HG02763 (cell line): Measurements from ENCODE around the gene CHAMP1.
"Not testable (repeated sequence)": the region's sequence is repeated elsewhere in the genome, so short reads cannot be mapped to it uniquely, and the experiment has no call there.

Experiments used
- ATAC-seq: cut with Tn5 transposase; IDR thresholded peaks from one replicate; pipeline ENCODE4 v1.9.1; 2021; ENCODE audit warnings: mild to moderate bottlenecking, moderate library complexity; ENCODE audit not compliant: unreplicated experiment

The CHAMP1 gene

DNA sequence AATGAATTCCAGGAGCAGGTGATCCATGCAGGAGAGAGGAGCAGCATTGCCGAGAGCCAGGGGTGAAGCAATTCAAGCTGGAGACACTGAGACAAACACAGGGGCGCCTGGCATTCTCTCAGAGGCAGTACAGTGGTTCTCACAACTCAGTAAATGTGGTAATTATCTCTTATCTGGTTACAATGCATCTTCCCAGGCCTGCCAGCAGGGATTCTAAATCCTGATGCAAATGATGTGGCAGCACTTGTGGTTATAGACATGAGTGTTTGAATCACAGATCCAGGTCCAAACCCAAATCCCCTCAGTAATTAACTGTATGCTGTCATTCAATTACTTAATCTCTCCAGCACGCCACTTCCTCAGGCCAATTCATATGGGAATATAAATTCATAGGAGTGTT, 19.6 kb downstream of the CHAMP1 start:
- not testable (repeated sequence) for ATAC-seq

DNA sequence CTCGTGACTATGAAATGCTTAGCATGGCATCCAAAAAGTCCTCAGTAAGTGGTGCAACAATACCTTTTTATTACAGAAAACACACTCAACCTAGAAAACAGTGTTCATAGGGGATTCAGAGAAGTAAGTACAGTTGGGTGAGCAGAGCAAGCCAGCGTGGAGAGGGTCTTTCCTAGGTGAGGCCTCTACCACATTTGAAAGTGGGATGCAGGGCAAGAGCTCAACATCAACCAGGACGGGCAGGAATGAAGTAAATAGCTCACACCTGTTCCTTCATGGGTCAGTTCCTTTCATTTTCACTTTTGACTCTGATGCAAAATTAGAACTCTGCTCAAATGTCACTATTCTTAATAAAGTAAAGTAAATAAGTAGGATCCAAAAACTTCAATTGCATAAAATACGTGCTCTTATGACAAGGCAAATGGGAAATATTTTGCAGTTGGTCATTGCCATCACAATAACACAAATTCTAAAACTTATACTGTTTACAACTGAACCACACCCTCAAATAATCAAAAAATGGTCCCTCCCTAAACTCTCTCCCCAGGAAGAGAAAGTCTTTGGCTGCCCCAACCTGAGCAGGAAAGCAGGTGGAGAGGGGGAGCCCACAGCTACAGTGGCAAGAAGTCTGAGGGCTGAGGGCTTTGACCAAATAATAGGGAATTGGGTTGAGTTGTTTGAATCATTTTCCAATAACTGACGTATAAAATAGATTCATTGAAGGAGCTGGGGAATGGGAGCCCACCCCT, 20.2 kb downstream of the CHAMP1 start:
- no peak for ATAC-seq

DNA sequence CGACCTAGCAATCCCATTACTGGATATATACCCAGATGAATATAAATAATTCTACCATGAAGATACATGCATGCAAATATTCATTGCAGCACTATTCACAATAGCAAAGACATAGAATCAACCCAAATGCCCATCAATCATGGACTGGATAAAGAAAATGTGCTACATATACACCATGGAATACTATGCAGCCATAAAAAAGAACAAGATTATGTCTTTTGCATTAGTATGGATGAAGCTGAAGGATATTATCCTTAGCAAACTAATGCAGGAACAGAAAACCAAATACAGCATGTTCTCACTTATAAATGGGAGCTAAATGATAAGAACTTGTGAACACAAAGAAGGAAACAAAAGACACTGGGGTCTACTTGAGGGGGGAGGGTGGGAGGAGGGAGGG, 22.2 kb downstream of the CHAMP1 start:
- ATAC-seq = not testable (repeated sequence)

DNA sequence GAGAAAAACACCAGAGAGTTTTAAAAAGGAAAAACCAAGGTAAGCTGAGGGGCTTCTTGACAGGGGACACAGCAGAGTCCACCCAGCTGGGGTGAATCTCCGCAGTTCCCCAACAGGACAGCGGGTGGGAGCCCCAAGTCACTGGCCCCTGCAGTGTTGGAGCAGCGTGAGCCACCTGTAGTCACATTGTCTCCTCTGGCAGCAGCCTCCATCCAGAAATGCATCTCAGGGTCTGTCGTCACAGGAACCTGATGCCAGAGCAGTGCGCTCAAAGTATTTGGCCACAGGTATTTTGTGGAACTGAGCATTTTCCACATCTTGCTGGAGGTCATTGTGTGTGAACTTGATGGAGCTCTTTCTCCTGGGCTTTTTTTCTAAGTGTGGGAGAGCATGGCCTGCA, 24.7 kb downstream of the CHAMP1 start:
- ATAC-seq = no peak

DNA sequence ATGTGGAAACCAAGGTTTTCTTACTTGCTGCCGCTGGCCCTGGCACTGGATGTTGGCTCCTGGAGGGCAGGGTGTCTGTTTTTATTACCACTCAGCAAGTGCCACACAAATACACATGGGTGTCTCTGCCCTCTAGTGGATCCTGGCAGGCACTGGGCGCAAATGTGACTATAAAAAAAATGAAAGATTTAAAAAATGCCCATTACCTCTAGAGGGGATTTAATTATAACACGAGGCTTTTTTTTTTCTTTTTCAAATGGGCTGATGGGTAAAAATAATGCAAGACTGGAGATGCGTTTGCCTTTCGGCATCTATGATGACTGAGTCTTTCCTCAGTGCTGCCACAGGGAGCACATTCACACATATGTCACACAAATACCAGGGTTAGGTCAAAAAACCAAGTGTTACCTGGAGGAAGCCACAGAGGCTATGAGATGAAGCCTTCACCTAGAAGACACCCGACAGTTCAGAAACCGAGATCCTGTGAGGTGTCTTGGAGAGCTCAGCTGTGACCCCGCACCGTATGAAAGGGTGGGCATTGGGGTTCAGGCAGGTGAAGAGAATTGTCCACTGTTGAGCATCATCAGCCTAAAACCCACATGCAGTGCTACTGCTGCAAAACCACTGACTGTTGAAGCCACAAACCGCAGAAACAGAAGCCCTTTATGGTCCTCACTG, 25.7 kb downstream of the CHAMP1 start:
- no peak for ATAC-seq

DNA sequence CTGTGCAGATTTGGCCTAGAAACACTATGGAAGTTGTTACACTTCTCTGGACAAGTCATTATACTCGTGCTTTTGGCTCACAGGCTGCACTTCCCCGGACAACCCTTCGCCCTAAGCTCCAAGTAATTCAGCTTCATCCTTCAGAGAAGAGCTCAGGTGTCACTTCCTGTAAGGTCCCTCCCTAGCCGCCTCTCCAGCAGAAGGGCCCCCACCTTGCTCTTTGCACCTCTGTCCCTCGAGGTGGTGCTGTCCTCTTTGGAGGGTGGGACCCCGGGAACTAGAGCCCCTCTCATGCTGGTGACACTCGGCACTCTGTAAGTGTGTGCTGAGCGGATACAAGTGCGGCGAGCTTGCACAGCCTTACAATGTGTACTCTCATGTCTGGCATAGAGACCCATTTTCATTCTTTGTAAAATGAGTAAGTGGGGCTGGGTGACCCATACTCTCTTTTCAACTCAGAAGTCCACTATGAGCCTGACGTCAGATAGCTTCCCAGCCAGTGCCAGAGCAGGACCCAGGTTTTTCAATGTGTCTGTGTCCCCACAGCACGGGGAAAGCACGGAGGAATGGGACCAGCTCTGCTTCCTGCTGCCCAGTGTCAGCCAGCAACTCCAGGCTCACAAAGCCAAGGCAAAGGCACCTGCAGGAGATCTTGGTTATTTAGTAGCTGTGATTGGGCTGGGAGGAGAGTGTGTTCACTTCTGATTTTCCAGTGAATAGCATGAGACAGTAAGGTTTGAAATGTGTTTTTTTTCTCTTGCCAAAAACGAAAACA, 26.9 kb downstream of the CHAMP1 start:
- no peak for ATAC-seq

DNA sequence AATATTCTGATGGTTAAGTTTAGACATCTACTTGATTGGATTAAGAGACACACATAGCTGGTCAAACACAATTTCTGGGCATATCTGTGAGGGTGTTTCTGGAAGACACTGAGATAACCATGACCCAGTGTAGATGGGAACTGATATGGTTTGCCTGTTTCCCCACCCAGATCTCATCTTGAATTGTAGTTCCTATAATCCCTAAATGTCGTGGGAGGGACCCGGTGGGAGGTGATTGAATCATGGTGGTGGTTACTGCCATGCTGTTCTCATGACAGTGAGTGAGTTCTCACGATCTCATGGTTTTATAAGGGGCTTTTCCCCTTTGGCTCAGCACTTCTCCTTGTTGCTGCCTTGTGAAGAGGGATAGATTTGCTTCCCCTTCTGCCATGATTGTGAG, 33.0 kb downstream of the CHAMP1 start:
- ATAC-seq = not testable (repeated sequence)

DNA sequence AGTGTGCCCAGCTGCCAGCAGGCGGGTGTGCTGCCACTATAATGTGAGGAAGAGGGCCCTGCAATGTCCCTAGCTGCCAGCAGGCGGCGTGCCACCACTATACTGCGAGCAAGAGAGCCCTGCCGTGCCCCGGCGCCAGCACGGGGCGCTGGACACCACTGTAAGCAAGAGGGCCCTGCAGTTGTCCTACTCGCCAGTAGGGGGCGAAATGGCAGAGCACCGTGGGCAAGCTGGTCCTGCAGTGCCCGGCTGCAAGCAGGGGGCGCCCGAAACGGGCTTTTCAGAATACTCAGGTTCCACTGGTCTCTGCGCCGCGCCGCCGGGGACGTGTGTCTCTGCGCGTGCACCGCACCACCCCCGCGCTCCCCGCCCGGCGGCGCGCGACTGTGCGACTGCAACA, 38.5 kb downstream of the CHAMP1 start:
- not testable (repeated sequence) for ATAC-seq

DNA sequence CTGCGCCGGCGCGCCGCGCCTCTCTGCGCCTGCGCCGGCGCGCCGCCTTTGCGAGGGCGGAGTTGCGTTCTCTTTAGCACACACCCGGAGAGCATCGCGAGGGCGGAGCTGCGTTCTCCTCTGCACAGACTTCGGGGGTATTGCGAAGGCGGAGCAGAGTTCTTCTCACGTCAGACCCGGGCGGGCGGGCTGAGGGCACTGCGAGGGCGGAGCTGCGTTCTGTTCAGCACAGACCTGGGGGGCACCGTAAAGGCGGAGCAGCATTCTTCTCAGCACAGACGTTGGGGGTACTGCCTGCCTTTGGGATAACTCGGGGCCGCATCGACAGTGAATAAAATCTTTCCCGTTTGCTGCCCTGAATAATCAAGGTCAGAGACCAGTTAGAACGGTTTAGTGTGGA, 39.1 kb downstream of the CHAMP1 start:
- ATAC-seq = not testable (repeated sequence)
